ENCODE results near the gene MBTPS1. TPM values are rescaled to one million over a fixed set of nuclear protein-coding genes. Genes with fewer than 3 reads are reported as not detected.

Gene MBTPS1
- total RNA-seq, result 53.2 TPM
- long read RNA-seq, full-length matches to known transcripts, result 22 of 57 reads
- long read RNA-seq, partial matches to known transcripts, result 26 of 57 reads
- long read RNA-seq, other reads (novel, unspliced or antisense), result 9 of 57 reads

DNA sequence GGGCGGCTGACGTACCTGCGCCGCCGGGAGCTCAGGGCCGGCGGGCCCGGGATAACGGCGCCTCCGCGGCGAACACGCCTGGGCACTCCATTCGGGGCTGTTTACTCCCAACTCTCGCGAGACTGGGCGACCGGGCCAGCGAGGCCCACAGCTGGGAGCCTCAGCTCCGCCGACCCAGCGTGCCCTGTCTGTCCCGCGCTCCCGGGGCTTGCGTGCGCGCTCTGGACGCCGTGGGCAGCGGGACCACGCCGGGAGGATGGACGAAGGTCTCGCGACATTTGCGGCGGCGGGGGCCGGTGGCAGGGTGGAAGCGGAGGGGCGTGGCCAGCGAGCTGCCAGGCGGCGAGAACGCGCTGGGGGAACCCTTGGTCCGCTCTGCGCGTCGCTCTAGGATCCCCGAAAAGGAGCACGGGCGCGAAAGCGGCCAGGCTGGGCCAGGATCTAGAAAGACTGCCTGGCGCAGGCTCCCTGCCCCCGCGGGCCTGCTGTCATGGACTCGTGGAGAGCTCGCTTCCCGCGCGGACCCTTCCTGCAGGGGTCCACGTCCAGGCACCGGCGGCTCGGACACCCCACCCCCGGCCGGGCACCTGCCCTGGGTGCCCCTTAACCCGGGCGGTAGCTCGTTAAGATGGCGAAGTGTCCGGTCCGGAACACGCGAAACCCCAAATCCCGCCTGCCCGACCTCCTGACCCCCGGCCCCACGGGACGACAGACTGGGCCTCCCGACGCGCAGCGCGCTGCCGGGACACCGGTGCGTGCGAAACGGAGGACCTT lies at the start of gene MBTPS1:
Gene MBTPS1, minus strand, starts transcription at position 223 of the 774 bp plus-strand sequence. CDS start 15,159 bp downstream, outside the sequence.
- intact Hi-C loops (cut with DNase I), result loop anchor here (2.0 kb wide), 1 partner anchor 28 kb away; the partner anchor contains the start of genes DNAAF1 and HSDL1
- peak; percentile 99 for DNase-seq (ENCODE audit: low spot score)

GRCh38 chr16:84165746-84166145 lies 49.0 kb upstream of the MBTPS1 start:
- peak; percentile 7 for DNase-seq (ENCODE audit: low spot score)
- intact Hi-C loops (cut with DNase I), result no loop called here

DNA sequence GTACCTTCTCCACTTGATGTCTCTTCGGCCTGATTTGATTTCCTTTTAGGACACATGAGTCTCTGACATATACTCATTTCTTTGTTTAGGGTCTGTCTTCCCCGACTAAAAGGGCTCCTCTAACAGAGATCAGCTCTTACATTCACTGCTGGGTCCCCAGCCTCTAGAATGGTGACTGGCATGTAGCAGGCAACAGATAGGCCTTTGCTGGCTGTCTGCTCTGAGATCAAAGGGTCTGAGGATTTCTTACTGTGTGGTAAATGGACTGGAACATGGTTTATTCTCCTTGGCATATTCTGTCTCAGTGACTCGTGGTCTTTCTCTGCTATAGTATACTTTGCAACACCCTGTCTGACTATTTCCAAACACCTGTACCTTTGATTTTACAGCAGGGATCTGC lies 45.1 kb upstream of the MBTPS1 start:
- no peak for DNase-seq (ENCODE audit: low spot score)
- intact Hi-C loops (cut with DNase I), result no loop called here

- intact Hi-C loops (cut with DNase I), result no loop called here
- DNase-seq (ENCODE audit: low spot score), result no peak
Measured at GRCh38 chr16:84161037-84161436, 44.3 kb upstream of the MBTPS1 start.

GRCh38 chr16:84159800-84160199 lies 43.1 kb upstream of the MBTPS1 start:
- intact Hi-C loops (cut with DNase I), result no loop called here
- no peak for DNase-seq (ENCODE audit: low spot score)

GRCh38 chr16:84159007-84159406 lies 42.3 kb upstream of the MBTPS1 start:
- no peak for DNase-seq (ENCODE audit: low spot score)
- intact Hi-C loops (cut with DNase I), result no loop called here

- DNase-seq (ENCODE audit: low spot score), result no peak
- intact Hi-C loops (cut with DNase I), result no loop called here
Measured at GRCh38 chr16:84156342-84156784, 39.6 kb upstream of the MBTPS1 start.

GRCh38 chr16:84155771-84156170 lies 39.0 kb upstream of the MBTPS1 start:
- intact Hi-C loops (cut with DNase I), result no loop called here

DNA sequence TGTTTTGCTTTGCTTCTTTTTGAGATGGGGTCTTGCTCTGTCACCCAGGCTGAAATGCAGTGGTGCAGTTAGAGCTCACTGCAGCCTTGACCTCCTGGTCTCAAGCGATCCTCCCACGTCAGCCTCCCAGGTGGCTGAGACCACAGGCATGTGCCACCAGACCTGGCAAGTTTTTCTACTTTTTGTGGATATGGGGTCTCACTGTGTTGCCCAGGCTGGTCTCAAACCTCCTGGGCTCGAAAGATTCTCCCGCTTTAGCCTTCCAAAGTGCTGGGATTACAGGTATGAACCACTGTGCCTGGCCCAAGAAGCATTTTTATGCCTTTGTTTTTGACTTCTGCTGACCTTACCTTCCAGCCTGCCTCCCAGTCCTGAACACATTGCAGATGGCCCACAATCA lies 38.5 kb upstream of the MBTPS1 start:
- intact Hi-C loops (cut with DNase I), result no loop called here
- DNase-seq (ENCODE audit: low spot score), result no peak

More at GRCh38 chr16:84155771-84156170, 39.0 kb upstream of the MBTPS1 start:
- DNase-seq (ENCODE audit: low spot score), result no peak

DNA sequence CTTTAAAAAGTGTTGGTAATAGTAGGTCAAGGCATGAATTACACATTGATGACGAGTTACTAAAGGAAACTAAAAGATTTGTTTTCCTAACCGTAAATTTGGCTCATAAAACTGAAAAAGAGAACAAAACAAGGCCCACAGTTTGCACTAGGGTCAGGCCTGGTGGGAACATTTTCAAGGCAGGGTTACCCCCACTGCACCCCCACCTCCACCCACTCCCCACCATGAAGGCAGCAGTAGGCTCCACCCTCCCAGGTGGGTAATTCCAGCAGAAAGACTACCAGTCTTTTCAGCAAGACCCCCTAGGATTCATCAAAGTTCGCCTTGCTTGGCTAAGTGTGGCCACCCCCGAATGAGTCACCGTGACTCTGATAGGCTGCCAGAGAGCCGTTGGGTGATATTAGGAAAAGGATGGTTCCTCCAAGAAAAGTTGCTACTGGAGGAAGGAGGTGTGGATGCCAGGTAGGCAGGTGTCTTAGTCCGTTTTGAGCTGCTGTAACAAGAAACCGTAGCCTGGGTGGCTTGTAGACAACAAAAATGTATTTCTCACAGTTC lies 37.0 kb upstream of the MBTPS1 start:
- DNase-seq (ENCODE audit: low spot score), result no peak
- intact Hi-C loops (cut with DNase I), result no loop called here

DNA sequence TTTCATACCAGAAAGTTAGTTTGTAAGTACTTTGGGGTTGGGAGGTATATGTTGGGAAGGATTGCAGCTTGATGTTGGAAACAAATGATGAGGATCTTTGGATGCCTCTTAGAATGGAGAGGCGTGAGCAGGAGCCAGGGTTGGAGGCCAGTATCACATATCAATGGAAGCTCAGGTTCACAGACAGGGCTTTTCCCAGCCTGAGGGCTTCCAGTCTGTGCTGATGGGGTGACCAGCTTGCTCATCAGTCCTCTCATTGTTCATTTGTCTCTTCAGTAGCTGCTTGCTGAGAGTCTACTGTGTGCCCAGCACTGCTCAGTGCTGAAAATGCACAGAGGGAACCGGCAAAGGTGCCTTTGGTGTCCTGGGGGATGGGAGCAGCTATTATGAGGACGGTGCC lies 34.2 kb upstream of the MBTPS1 start:
- no peak for DNase-seq (ENCODE audit: low spot score)
- intact Hi-C loops (cut with DNase I), result no loop called here

DNA sequence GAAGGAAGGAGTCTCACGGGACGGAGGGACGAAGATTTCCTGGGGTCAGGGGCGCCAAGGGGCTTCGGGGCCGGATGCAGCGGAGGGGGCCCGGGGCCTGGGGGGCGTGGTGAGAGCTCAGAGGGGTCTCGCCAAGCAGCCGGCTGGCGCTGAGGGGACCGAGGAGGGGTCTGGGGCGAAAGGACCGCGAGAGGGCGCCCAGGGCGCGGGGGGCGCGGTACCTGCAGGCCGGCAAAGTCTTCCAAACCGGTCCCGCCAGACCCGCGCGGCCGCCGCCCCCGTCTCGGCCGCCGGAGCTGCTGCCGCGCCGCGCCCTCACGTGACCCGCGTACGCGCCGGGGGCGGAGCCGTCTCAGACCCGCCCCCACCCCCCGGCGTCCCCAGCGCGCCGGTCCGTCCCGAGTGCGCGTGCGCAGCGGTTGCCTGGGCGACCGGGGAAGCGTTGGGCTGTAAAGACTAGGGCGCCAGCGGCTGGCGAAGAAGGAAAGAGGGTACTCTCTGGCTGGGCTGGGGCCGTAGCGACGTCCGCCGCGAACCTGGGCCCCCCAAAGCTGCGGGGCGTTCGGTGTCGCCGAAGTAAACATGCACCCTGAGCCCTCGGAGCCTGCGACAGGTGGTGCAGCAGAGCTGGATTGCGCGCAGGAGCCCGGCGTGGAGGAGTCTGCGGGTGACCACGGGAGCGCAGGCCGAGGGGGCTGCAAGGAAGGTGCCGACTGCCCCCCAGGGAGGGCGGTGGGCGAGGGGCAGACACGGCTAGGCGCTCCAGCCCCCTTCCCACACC lies 28.3 kb upstream of the MBTPS1 start, which contains the start of the genes DNAAF1 and HSDL1:
Gene DNAAF1, plus strand, starts transcription at position 450 of the 781 bp plus-strand sequence. Its CDS starts 133 bp downstream, at position 583.
Gene HSDL1, minus strand, starts transcription at position 319 of the 781 bp plus-strand sequence. CDS start 13,856 bp downstream, outside the sequence.
- intact Hi-C loops (cut with DNase I), result loop anchor here (2.0 to 5.0 kb wide), 2 partner anchors 28 to 37 kb away; partner anchors contain the start of gene MBTPS1
- peak; percentile 95 for DNase-seq (ENCODE audit: low spot score)

DNA sequence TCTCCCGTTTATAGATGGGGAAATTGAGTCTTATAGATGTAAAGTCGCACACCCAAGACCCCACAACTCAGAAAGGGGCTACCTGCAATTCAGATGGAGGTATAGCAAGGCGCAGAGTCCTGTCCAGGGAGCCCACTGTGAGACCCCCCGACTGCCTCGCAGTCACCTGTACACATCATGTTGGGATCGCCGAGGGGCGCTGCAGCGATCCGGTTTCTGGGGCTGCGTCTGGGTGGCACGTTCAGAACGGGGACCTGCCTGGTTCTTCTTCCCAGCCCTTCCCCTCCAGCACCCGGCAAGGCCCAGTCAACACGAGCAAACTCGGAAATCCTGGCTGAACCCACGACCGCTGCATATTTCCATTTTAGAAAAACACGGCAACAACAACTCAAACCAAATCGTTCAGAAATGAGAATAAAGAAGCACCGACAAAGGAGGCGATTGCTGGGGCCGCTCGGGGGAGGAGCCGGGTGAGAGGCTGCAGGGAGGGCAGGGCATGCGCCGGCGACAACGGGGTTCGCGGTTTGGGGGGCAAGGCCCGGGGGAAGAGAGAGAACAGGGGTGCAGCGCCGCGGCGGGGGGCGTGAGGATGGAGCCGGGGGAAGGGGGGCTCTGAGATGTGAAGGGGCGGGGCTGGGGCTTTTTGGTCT lies 27.6 kb upstream of the MBTPS1 start:
- no peak for DNase-seq (ENCODE audit: low spot score)
- intact Hi-C loops (cut with DNase I), result loop anchor here (2.0 kb wide), 1 partner anchor 28 kb away; the partner anchor contains the start of gene MBTPS1

- intact Hi-C loops (cut with DNase I), result loop anchor here (2.0 kb wide), 1 partner anchor 27 kb away; the partner anchor contains the start of gene MBTPS1
- no peak for DNase-seq (ENCODE audit: low spot score)
Measured at GRCh38 chr16:84143784-84144199, 27.1 kb upstream of the MBTPS1 start.

- no peak for DNase-seq (ENCODE audit: low spot score)
- intact Hi-C loops (cut with DNase I), result no loop called here
Measured at GRCh38 chr16:84143081-84143480, 26.3 kb upstream of the MBTPS1 start.

GRCh38 chr16:84141143-84141670 lies 24.5 kb upstream of the MBTPS1 start:
- intact Hi-C loops (cut with DNase I), result no loop called here
- no peak for DNase-seq (ENCODE audit: low spot score)

DNA sequence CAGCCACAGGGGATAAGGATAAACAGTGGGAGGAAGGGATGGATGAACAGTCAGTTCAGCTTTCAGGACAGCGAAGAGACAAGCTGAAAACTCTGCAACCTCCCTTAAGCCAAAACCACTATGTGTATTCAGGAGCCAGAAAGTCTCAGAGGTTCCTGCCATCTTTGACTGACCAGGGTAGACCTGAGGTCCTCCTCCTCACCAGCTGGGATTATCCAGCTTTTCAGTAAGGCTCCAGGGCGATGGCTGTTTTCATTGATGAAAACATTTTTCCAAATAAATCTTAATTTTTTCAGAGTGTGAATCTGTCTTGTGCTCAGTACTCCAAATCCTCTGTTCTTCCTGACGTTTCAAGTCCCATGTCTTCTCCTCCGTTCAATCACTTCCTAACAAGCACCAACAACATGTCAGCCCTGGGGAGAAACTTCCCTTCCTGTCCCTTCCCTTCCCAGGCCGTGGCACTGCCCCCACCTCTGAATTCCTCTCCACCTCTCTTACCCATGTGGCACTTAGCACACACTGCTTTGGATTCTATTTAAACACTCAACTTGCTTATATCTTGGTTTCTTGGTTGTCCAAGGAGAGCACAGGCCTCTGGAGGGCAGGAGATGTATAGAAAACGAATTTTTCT lies 23.0 kb upstream of the MBTPS1 start:
- intact Hi-C loops (cut with DNase I), result no loop called here
- DNase-seq (ENCODE audit: low spot score), result no peak

GRCh38 chr16:84138824-84139627 lies 22.3 kb upstream of the MBTPS1 start:
- DNase-seq (ENCODE audit: low spot score), result no peak
- intact Hi-C loops (cut with DNase I), result no loop called here

Data from cardiac septum (tissue), 1 donor.